GM19240 (cell line): ENCODE measurements around the gene TEKT4.
"Not testable (repeated sequence)": the region's sequence is repeated elsewhere in the genome, so short reads cannot be mapped to it uniquely, and the experiment has no call there.

Experiments
- DNase-seq: peaks from one replicate; pipeline ENCODE4 v3.0.0; 2011; ENCODE audit warnings: low spot score; ENCODE audit not compliant: insufficient read length

The TEKT4 gene

DNA sequence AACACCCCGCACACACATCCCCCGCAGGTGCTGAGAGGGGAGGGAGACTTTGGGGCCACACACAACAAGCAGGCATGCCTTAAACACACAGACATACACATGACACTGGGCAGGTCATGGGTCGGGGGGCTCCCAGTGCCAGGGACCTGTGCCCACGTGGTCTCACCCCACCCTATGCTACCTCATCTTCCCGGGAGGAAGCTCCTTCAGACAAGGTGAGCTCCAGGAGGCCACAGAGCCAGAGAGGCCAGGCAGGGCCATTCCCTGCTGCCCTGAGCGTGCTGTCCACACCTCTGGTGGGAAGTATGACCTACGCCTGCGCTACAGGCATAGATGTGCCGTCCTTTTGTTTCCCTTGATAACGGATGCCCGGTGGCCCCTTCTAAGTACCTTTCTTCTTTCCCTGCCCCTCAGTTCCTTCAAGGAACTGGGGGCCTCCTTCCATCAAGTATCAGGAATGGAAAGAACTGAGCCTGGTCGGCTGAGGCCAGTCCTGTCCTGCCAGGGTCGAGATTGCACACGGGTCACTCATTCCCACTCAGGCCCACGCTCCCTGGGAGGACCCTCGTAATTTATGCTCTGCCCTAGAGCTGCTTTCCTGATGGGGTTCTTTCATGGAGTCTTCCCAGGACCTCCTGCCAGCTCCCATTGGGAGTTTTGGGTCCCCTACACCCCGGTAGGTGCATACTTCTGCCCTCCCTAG lies 4.7 kb downstream of the TEKT4 start:
- DNase-seq = no peak

- no peak for DNase-seq
Measured at GRCh38 chr2:94876523-94876863, 5.3 kb downstream of the TEKT4 start.

GRCh38 chr2:94877129-94877528 lies 5.9 kb downstream of the TEKT4 start:
- no peak for DNase-seq

GRCh38 chr2:94878575-94878974 lies 7.3 kb downstream of the TEKT4 start:
- not testable (repeated sequence) for DNase-seq

- no peak for DNase-seq
Measured at GRCh38 chr2:94879314-94879981, 8.2 kb downstream of the TEKT4 start.

- no peak for DNase-seq
Measured at GRCh38 chr2:94879982-94880377, 8.8 kb downstream of the TEKT4 start.

- DNase-seq = no peak
Measured at GRCh38 chr2:94880507-94880906, 9.3 kb downstream of the TEKT4 start.

- DNase-seq = no peak
Measured at GRCh38 chr2:94881070-94881469, 9.8 kb downstream of the TEKT4 start.

DNA sequence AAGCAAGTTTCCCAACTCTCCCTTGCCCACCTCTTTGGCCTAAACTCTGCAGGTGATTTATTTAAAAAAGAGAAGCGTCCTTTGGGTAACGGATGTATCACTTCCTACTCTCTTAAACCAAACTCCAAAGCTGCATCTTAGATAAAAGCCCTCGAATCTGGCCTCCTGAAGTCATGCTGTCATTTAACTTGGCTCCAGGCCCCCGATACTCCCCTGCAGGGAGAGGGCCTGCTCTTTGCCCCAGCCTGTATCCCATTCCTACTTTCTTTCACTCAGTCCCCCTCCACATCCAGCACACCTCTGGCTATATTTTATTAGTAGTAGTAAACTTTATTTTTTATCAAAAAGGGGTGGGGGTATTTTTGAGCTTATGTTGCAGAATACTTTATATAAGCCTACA lies 19.0 kb downstream of the TEKT4 start:
- DNase-seq = no peak

DNA sequence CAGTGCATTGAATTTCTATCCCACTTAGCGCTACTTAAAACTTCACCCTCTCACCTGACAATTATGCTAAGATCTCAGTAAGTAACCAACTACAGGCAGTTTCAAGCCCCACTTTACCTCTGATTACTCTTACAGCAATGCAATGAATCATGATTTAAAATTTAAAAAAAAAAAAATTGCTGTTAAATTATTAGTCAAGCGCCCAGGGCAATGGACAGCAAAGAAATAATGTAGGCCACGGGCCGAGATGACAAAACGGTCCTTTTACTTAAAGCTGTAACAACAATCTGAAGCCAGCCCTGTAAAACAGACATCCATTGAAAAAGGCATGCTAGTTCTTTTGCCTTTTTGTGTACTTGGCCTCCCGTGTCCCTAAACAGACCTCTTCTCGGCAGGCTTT lies 24.0 kb downstream of the TEKT4 start:
- DNase-seq = not testable (repeated sequence)

- DNase-seq = not testable (repeated sequence)
Measured at GRCh38 chr2:94906976-94907375, 35.7 kb downstream of the TEKT4 start.

DNA sequence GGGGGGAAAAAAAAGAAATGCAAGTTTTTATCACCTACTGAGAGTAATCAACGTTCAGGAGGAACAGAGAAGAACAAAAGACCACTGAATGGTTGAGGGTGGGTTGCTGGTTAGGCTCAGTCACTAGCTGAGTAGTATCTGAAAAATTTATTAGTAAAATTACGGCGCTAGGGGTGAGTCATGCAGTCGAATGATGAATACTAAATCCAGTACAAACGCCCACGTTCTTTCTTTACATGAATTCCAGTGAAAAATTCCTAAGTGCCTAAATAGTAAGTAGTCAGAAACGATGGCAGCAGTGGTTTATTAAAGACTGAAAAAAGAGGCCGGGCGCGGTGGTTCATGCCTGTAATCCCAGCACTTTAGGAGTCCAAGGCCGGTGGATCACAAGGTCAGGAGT lies 52.0 kb downstream of the TEKT4 start:
- DNase-seq = no peak

DNA sequence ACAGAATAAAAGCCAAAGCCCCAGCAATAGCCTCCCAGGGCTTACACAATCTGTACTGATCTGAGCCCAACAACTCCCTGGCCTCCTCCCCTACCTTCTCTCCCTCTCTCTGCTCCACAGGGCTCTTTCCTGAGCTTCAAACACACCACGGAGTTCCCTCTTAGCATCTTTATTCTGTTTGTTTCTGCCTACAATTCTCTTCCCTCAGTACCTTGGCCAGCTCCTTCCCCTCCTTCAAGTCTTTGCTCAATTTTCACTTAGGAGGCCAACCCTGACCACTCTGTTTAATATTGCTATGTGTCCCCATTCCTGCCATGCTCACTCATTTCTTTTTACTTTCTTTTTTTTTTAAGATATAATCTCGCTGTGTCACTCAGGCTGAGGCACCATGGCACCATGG lies 53.8 kb downstream of the TEKT4 start:
- not testable (repeated sequence) for DNase-seq
